DOHH2 (cell line): Measurements from ENCODE around the gene TTC27.

Source experiments
- H3F3A ChIP-seq: fragments of 200-600 bp; sonication (generic), shearing (Covaris generic); 2 replicates; pipeline ENCODE4 v1.6.0; 2016; ENCODE audit warnings: antibody characterized with exemption, mild to moderate bottlenecking; ENCODE audit not compliant: control insufficient read depth, insufficient read depth
- H3K27ac ChIP-seq: fragments of 200-600 bp; sonication (generic); 2 replicates; pipeline ENCODE4 v1.5.1; 2014; ENCODE audit warnings: low read depth, mild to moderate bottlenecking, low read length, moderate library complexity
- H3K27me3 ChIP-seq: fragments of 200-600 bp; sonication (generic); 2 replicates; pipeline ENCODE4 v1.6.1; 2014; ENCODE audit warnings: mild to moderate bottlenecking, low read length, mixed read lengths; ENCODE audit not compliant: control insufficient read depth
- H3K36me3 ChIP-seq: fragments of 200-600 bp; sonication (generic); 2 replicates; pipeline ENCODE4 v1.6.1; 2014; ENCODE audit warnings: mild to moderate bottlenecking, low read length, moderate library complexity, mixed read lengths; ENCODE audit not compliant: control insufficient read depth
- H3K4me1 ChIP-seq: fragments of 200-600 bp; sonication (generic); 2 replicates; pipeline ENCODE4 v1.6.1; 2014; ENCODE audit warnings: mild to moderate bottlenecking, low read length, mixed read lengths; ENCODE audit not compliant: control insufficient read depth
- H3K4me2 ChIP-seq: fragments of 200-600 bp; sonication (generic); 2 replicates; pipeline ENCODE4 v1.6.0; 2014; ENCODE audit warnings: mild to moderate bottlenecking, low read length, moderate library complexity
- H3K4me3 ChIP-seq: fragments of 200-600 bp; sonication (generic); 2 replicates; pipeline ENCODE4 v1.5.1; 2014; ENCODE audit warnings: mild to moderate bottlenecking, low read length, mixed read lengths
- H3K79me2 ChIP-seq: fragments of 200-600 bp; sonication (generic); 2 replicates; pipeline ENCODE4 v1.6.1; 2014; ENCODE audit warnings: mild to moderate bottlenecking, low read length, mixed read lengths; ENCODE audit not compliant: control insufficient read depth
- H3K9me2 ChIP-seq: fragments of 200-600 bp; sonication (generic); replicated peaks from 2 replicates; pipeline ENCODE4 v1.6.1; 2014; ENCODE audit warnings: mild to moderate bottlenecking, low read length, mixed read lengths; ENCODE audit not compliant: control insufficient read depth
- H3K9me3 ChIP-seq: fragments of 200-600 bp; sonication (generic); 2 replicates; pipeline ENCODE4 v1.6.1; 2014; ENCODE audit warnings: antibody characterized with exemption, low read length, mixed read lengths; ENCODE audit not compliant: control insufficient read depth, insufficient read depth
- H4K20me1 ChIP-seq: fragments of 200-600 bp; sonication (generic); 2 replicates; pipeline ENCODE4 v1.6.0; 2014; ENCODE audit warnings: low read depth, mild to moderate bottlenecking, antibody characterized with exemption, low read length, moderate library complexity; ENCODE audit not compliant: control insufficient read depth, insufficient read depth
- EZH2phosphoT487 ChIP-seq: fragments of 200-600 bp; sonication (generic); IDR thresholded peaks from 2 replicates; pipeline ENCODE4 v1.6.1; 2017; ENCODE audit warnings: borderline replicate concordance, mild to moderate bottlenecking, antibody characterized with exemption, low read length, moderate library complexity, mixed read lengths
- TF ChIP-seq, protein P1 (sequence below): fragments of 200-600 bp; sonication (generic); IDR thresholded peaks from one replicate; pipeline ENCODE4 v1.5.1; 2014; ENCODE audit warnings: antibody characterized with exemption, mild to moderate bottlenecking, low read depth, low read length; ENCODE audit not compliant: poor library complexity, severe bottlenecking

Gene TTC27

DNA sequence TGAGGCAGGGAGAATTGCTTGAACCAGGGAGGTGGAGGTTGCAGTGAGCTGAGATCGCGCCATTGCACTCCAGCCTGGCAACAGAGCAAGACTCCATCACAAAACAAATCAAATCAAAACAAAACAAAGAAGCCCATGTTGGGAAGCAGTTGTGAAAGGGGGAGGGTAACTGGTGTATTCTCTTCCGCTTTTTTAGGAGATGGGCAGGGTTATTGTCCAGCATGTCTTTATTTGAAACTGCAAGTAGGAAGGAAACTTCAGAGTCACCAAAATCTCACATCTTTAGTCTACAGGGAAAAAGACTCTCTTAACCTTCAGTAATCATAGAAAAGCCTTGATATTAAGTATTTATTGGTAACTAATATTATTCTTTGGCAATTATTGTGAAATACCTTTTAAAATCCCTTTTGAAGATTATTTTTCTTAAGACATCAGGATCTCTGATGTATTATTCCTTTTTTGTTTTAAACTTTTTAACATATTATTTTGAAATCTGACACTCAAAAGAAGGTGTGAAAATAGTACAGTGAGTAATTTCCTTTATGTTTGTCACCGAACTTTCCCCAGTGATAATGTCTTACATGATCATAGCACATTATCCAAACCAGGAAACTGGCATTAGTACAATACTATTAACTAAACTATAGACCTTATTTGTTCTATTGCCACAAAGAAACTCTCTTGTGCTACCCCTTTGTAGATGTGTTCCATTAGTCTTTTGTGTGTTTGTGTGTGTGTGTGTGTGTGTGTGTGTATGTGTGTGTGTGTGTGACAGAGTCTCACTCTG is 234.6 kb downstream of the TTC27 start:
- no peaks in the 10 kb centered on the region for H4K20me1 ChIP-seq
- H3K4me3 ChIP-seq: no peak overlapping the region
- H3K4me2 ChIP-seq: no peak overlapping the region
- TF ChIP-seq EZH2phosphoT487: no peak
- TF ChIP-seq, protein P1, sequence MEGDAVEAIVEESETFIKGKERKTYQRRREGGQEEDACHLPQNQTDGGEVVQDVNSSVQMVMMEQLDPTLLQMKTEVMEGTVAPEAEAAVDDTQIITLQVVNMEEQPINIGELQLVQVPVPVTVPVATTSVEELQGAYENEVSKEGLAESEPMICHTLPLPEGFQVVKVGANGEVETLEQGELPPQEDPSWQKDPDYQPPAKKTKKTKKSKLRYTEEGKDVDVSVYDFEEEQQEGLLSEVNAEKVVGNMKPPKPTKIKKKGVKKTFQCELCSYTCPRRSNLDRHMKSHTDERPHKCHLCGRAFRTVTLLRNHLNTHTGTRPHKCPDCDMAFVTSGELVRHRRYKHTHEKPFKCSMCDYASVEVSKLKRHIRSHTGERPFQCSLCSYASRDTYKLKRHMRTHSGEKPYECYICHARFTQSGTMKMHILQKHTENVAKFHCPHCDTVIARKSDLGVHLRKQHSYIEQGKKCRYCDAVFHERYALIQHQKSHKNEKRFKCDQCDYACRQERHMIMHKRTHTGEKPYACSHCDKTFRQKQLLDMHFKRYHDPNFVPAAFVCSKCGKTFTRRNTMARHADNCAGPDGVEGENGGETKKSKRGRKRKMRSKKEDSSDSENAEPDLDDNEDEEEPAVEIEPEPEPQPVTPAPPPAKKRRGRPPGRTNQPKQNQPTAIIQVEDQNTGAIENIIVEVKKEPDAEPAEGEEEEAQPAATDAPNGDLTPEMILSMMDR: no peak
- no peaks in the 10 kb centered on the region for H3F3A ChIP-seq
- H3K9me2 ChIP-seq: no peaks in the 10 kb centered on the region
- no peaks in the 10 kb centered on the region for H3K4me1 ChIP-seq
- no peaks in the 10 kb centered on the region for H3K36me3 ChIP-seq
- H3K27me3 ChIP-seq: no peaks in the 10 kb centered on the region
- no peaks in the 10 kb centered on the region for H3K9me3 ChIP-seq
- H3K79me2 ChIP-seq: no peaks in the 10 kb centered on the region
- no peak overlapping the region for H3K27ac ChIP-seq

DNA sequence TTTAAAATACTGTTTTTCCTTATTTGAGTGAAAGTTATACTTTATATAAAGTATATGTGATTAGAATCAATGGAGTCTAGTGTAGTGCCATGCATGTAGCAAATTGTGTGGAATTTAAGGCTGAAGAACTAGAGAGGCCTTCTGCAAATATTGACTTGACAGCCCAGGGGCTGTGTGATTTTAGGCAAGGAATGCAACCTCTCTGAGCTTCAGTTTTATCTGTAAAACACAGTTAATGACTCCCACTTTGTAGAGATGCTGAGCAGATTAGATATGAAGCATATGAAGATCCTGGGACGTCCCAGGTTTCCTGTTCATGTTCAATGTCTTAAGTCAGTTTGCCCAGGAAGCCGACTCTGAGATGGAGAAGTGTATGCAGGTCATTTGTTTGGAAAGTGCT is 235.5 kb downstream of the TTC27 start:
- Histone ChIP-seq H3K27ac (no peak overlapping the region), H3K79me2 (no peaks in the 10 kb centered on the region), H3K4me2 (no peak overlapping the region), H3K4me3 (no peak overlapping the region), H4K20me1 (no peaks in the 10 kb centered on the region), H3F3A (no peaks in the 10 kb centered on the region), H3K9me3 (no peaks in the 10 kb centered on the region), H3K27me3 (no peaks in the 10 kb centered on the region), H3K36me3 (no peaks in the 10 kb centered on the region), H3K9me2 (no peaks in the 10 kb centered on the region), H3K4me1 (no peaks in the 10 kb centered on the region)
- TF ChIP-seq, protein P1: no peak
- TF ChIP-seq EZH2phosphoT487: no peak

DNA sequence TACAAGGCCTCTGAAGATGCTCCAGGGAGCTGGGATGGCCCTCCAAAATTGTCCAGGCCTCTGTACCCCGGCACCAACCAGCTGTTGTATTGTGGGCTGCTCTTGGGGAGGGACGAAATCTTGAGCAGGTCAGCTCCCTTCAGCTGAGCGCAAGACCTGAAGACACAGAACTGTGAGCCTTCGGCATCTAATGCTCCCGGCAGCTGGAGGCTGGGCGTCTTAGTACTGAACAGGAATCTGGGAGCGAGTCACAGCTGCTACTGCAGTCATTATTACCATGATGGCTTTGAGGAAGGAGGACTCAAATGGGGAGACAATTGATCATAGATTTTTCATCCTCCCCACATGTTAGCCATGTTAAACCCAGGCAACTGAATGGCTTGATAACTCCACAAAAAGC is 236.0 kb downstream of the TTC27 start:
- H3K4me1 ChIP-seq: no peaks in the 10 kb centered on the region
- H3F3A ChIP-seq: no peaks in the 10 kb centered on the region
- no peak overlapping the region for H3K4me3 ChIP-seq
- no peaks in the 10 kb centered on the region for H3K79me2 ChIP-seq
- H3K27me3 ChIP-seq: no peaks in the 10 kb centered on the region
- H3K9me3 ChIP-seq: no peaks in the 10 kb centered on the region
- TF ChIP-seq, protein P1: no peak
- TF ChIP-seq EZH2phosphoT487: no peak
- H3K9me2 ChIP-seq: no peaks in the 10 kb centered on the region
- no peak overlapping the region for H3K4me2 ChIP-seq
- H4K20me1 ChIP-seq: no peaks in the 10 kb centered on the region
- no peak overlapping the region for H3K27ac ChIP-seq
- no peaks in the 10 kb centered on the region for H3K36me3 ChIP-seq
